Body of pancreas (tissue), 4 donors: ENCODE results near the gene ARHGEF7.

ENCODE experiments used
- CTCF ChIP-seq, 7 experiments: fragments of 450-650 bp in 4 of 7; fragments of 200-600 bp in 3 of 7; sonication (generic) in 3 of 7; IDR thresholded peaks; one replicate each; pipeline ENCODE4 v1.5.1; 2016 to 2019; ENCODE audit warnings: antibody characterized with exemption in 7 of 7
- POLR2A ChIP-seq, 3 donors: fragments of 450-650 bp; IDR thresholded peaks; one replicate each; pipeline ENCODE4 v1.6.1; 2016; ENCODE audit warnings: antibody characterized with exemption in 3 of 3, mild to moderate bottlenecking in 2 of 3

- no peak for TF ChIP-seq CTCF (IDR thresholded peaks at IDR 0.05)
- TF ChIP-seq POLR2A (IDR thresholded peaks at IDR 0.05) = no peak
These were observed 49.4 kb upstream of the ARHGEF7 start for GRCh38 chr13:111065698-111066097.
